ENCODE results near the gene CCDC27.
A peak's percentile ranks its signal among the peaks of the same experiment; 100 is the strongest.

The CCDC27 gene

GRCh38 chr1:3718764-3719163 lies 33.5 kb upstream of the CCDC27 start:
- no peak for DNase-seq (ENCODE audit: low spot score)

GRCh38 chr1:3721955-3722465 lies 30.2 kb upstream of the CCDC27 start:
- DNase-seq (ENCODE audit: low spot score), result no peak

- DNase-seq (ENCODE audit: low spot score), result no peak
Measured at GRCh38 chr1:3722846-3723245, 29.4 kb upstream of the CCDC27 start.

GRCh38 chr1:3724416-3725030 lies 27.7 kb upstream of the CCDC27 start:
- peak; percentile 77 for DNase-seq (ENCODE audit: low spot score)

GRCh38 chr1:3725366-3725765 lies 26.9 kb upstream of the CCDC27 start:
- no peak for DNase-seq (ENCODE audit: low spot score)

- DNase-seq (ENCODE audit: low spot score), result peak; percentile 71
Measured at GRCh38 chr1:3727042-3727824, 25.0 kb upstream of the CCDC27 start.

- DNase-seq (ENCODE audit: low spot score), result no peak
Measured at GRCh38 chr1:3727825-3728776, 24.1 kb upstream of the CCDC27 start.

- no peak for DNase-seq (ENCODE audit: low spot score)
Measured at GRCh38 chr1:3729594-3730542, 22.4 kb upstream of the CCDC27 start.

GRCh38 chr1:3730543-3731247 lies 21.6 kb upstream of the CCDC27 start:
- DNase-seq (ENCODE audit: low spot score), result no peak

GRCh38 chr1:3731583-3732433 lies 20.4 kb upstream of the CCDC27 start:
- no peak for DNase-seq (ENCODE audit: low spot score)

GRCh38 chr1:3732434-3733093 lies 19.7 kb upstream of the CCDC27 start:
- DNase-seq (ENCODE audit: low spot score), result peak; percentile 65

GRCh38 chr1:3733094-3733882 lies 19.0 kb upstream of the CCDC27 start:
- no peak for DNase-seq (ENCODE audit: low spot score)

GRCh38 chr1:3733883-3734589 lies 18.2 kb upstream of the CCDC27 start:
- no peak for DNase-seq (ENCODE audit: low spot score)

GRCh38 chr1:3734602-3735001 lies 17.6 kb upstream of the CCDC27 start:
- DNase-seq (ENCODE audit: low spot score), result no peak

- DNase-seq (ENCODE audit: low spot score), result no peak
Measured at GRCh38 chr1:3735027-3735681, 17.1 kb upstream of the CCDC27 start.

- no peak for DNase-seq (ENCODE audit: low spot score)
Measured at GRCh38 chr1:3735688-3736087, 16.6 kb upstream of the CCDC27 start.

GRCh38 chr1:3736131-3736561 lies 16.1 kb upstream of the CCDC27 start:
- no peak for DNase-seq (ENCODE audit: low spot score)
